ENCODE measurements around the gene ACP3. TPM values are rescaled to one million over a fixed set of nuclear protein-coding genes. Genes with fewer than 3 reads are reported as not detected.

The ACP3 gene
- total and polyA plus RNA-seq, 2 of the 13 experiments (the other 11 are each of a cell fraction or from before 2014, with no cell fraction given) = not detected

DNA sequence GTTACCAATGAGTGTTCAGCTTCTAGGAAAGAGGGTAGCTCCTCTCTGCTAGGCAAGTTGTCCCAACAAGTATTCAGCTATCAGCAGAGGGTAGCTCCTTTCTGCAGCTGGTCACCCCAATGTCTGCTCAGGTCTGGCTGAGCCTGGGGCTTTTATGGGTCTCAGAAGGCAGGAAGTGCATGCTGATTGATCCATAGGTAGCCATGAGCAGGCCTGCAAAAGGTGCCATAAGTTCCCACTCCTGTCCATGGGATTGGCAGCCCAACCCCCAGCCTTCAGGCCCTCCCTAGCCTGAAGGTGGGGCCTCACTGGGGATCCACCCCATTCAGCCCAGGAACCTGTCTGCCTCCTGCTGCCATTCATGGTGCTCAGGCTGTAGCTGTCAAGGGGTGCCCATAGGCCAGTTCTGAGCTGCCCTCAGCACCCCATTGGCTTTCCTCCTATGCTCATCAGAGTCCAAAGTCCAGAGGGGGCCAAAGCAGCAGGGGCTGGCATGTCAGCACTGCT, 65.5 kb downstream of the ACP3 start (continued):
- no peak for TF ChIP-seq POLR2A (IDR thresholded peaks at IDR 0.05; ENCODE audit: insufficient read depth in 1 of 2, low read depth in 2 of 2, low read length in 2 of 2)
- TF ChIP-seq FOXC1 (CRISPR knock-in tag; IDR thresholded peaks at IDR 0.05; ENCODE audit: borderline replicate concordance) = no peak
- TF ChIP-seq CBX2 (IDR thresholded peaks at IDR 0.05; ENCODE audit: low read depth, low read length) = no peak
- no peak for TF ChIP-seq CBX2 (CRISPR knock-in tag; IDR thresholded peaks at IDR 0.05; ENCODE audit: low read depth)
- TF ChIP-seq, protein P1, sequence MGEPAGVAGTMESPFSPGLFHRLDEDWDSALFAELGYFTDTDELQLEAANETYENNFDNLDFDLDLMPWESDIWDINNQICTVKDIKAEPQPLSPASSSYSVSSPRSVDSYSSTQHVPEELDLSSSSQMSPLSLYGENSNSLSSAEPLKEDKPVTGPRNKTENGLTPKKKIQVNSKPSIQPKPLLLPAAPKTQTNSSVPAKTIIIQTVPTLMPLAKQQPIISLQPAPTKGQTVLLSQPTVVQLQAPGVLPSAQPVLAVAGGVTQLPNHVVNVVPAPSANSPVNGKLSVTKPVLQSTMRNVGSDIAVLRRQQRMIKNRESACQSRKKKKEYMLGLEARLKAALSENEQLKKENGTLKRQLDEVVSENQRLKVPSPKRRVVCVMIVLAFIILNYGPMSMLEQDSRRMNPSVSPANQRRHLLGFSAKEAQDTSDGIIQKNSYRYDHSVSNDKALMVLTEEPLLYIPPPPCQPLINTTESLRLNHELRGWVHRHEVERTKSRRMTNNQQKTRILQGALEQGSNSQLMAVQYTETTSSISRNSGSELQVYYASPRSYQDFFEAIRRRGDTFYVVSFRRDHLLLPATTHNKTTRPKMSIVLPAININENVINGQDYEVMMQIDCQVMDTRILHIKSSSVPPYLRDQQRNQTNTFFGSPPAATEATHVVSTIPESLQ (CRISPR knock-in tag; conservative IDR thresholded peaks at IDR 0.05) = no peak
- TF ChIP-seq ZZZ3 (CRISPR knock-in tag; IDR thresholded peaks at IDR 0.05; ENCODE audit: borderline replicate concordance) = no peak
- TF ChIP-seq NFYC (CRISPR knock-in tag; IDR thresholded peaks at IDR 0.05) = peak; percentile 66
- TF ChIP-seq NFIB (CRISPR knock-in tag; IDR thresholded peaks at IDR 0.05; ENCODE audit: borderline replicate concordance) = no peak
- TF ChIP-seq, protein P2, sequence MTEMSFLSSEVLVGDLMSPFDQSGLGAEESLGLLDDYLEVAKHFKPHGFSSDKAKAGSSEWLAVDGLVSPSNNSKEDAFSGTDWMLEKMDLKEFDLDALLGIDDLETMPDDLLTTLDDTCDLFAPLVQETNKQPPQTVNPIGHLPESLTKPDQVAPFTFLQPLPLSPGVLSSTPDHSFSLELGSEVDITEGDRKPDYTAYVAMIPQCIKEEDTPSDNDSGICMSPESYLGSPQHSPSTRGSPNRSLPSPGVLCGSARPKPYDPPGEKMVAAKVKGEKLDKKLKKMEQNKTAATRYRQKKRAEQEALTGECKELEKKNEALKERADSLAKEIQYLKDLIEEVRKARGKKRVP (CRISPR knock-in tag; IDR thresholded peaks at IDR 0.05) = no peak
- TF ChIP-seq HNF4G (IDR thresholded peaks at IDR 0.05; ENCODE audit: borderline replicate concordance, low read depth, low read length) = no peak
- 0 out of 2 replicates have a peak, but pooled peaks have one; percentile 37 for TF ChIP-seq HNF4G (CRISPR knock-in tag; IDR thresholded peaks at IDR 0.05; ENCODE audit: borderline replicate concordance, low read depth)
- no peak for TF ChIP-seq ZNF563 (CRISPR knock-in tag; IDR thresholded peaks at IDR 0.05)
- no peak for TF ChIP-seq SNAI1 (CRISPR knock-in tag; IDR thresholded peaks at IDR 0.05; ENCODE audit: borderline replicate concordance)
- TF ChIP-seq, protein P3, sequence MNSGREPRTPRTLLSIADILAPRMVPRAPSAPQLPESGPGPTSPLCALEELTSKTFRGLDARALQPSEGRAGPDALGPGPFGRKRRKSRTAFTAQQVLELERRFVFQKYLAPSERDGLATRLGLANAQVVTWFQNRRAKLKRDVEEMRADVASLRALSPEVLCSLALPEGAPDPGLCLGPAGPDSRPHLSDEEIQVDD (CRISPR knock-in tag; IDR thresholded peaks at IDR 0.05; ENCODE audit: borderline replicate concordance) = no peak
- peak; percentile 90 for TF ChIP-seq HNF4A (CRISPR knock-in tag; IDR thresholded peaks at IDR 0.05)
- TF ChIP-seq NR2F1 (CRISPR knock-in tag; IDR thresholded peaks at IDR 0.05) = no peak
- TF ChIP-seq HNRNPUL1 (IDR thresholded peaks at IDR 0.05; ENCODE audit: low read depth, low read length) = no peak
- TF ChIP-seq ZMYM4 (CRISPR knock-in tag; IDR thresholded peaks at IDR 0.05) = 0 out of 2 replicates have a peak, but pooled peaks have one; percentile 31
- TF ChIP-seq MYNN (CRISPR knock-in tag; IDR thresholded peaks at IDR 0.05; ENCODE audit: low read depth) = no peak
- TF ChIP-seq ZFP62 (CRISPR knock-in tag; IDR thresholded peaks at IDR 0.05) = no peak
- no peak for TF ChIP-seq TAF15 (IDR thresholded peaks at IDR 0.05; ENCODE audit: low read depth, low read length, poor library complexity, severe bottlenecking)
- TF ChIP-seq GATAD1 (CRISPR knock-in tag; IDR thresholded peaks at IDR 0.05) = no peak
- no peak for TF ChIP-seq ZNF446 (CRISPR knock-in tag; IDR thresholded peaks at IDR 0.05)
- TF ChIP-seq REPIN1 (CRISPR knock-in tag; IDR thresholded peaks at IDR 0.05; ENCODE audit: borderline replicate concordance, low read depth) = no peak
- TF ChIP-seq ZNF180 (CRISPR knock-in tag; IDR thresholded peaks at IDR 0.05; ENCODE audit: borderline replicate concordance, low read depth) = no peak
- no peak for TF ChIP-seq AHR (CRISPR knock-in tag; IDR thresholded peaks at IDR 0.05)
- no peak for TF ChIP-seq MAF1 (CRISPR knock-in tag; IDR thresholded peaks at IDR 0.05; ENCODE audit: borderline replicate concordance)
- TF ChIP-seq GATAD2A (CRISPR knock-in tag; IDR thresholded peaks at IDR 0.05) = no peak
- TF ChIP-seq, protein P4, sequence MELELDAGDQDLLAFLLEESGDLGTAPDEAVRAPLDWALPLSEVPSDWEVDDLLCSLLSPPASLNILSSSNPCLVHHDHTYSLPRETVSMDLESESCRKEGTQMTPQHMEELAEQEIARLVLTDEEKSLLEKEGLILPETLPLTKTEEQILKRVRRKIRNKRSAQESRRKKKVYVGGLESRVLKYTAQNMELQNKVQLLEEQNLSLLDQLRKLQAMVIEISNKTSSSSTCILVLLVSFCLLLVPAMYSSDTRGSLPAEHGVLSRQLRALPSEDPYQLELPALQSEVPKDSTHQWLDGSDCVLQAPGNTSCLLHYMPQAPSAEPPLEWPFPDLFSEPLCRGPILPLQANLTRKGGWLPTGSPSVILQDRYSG (CRISPR knock-in tag; IDR thresholded peaks at IDR 0.05) = no peak

Measured in HepG2 (cell line).